Body of pancreas (tissue), 4 donors: Measurements from ENCODE around the gene PCSK5. TPM values are rescaled to one million over a fixed set of nuclear protein-coding genes. Genes with fewer than 3 reads are reported as not detected.
A peak's percentile ranks its signal among the peaks of the same experiment; 100 is the strongest.

Source experiments
- ATAC-seq: fragments of 150-250 bp; one replicate; pipeline ENCODE4 v1.9.1; 2016
- DNase-seq, 4 donors: peaks; one replicate each; pipeline ENCODE4 v3.0.0-alpha.2; 2019
- H3K27ac ChIP-seq, 4 donors: fragments of 200-600 bp; sonication (generic); 1 replicate in 3 of 4; 2 replicates in 1 of 4; pipeline versions ENCODE4 v1.5.1 to v1.6.1; 2016 to 2019; ENCODE audit warnings: mild to moderate bottlenecking in 1 of 4, mixed read lengths in 1 of 4, moderate library complexity in 1 of 4
- H3K27me3 ChIP-seq, 2 donors: fragments of 200-600 bp; sonication (generic); one replicate each; pipeline ENCODE4 v1.6.0; 2016; ENCODE audit warnings: mild to moderate bottlenecking in 1 of 2
- H3K36me3 ChIP-seq, 2 donors: fragments of 200-600 bp; sonication (generic); replicated peaks in 1 of 2; 2 replicates each; pipeline ENCODE4 v1.5.1; 2016; ENCODE audit warnings: low read depth in 2 of 2; ENCODE audit not compliant: insufficient read depth in 1 of 2
- H3K4me1 ChIP-seq: fragments of 200-600 bp; sonication (generic); one replicate; pipeline ENCODE4 v1.6.0; 2016
- H3K4me3 ChIP-seq, 2 donors: fragments of 200-600 bp; sonication (generic); 1 replicate in 1 of 2; 2 replicates in 1 of 2; pipeline ENCODE4 v1.5.1; 2016 to 2019
- H3K9me3 ChIP-seq, 3 donors: fragments of 200-600 bp; sonication (generic); 1 replicate in 2 of 3; 2 replicates in 1 of 3; pipeline ENCODE4 v1.5.1; 2016
- POLR2A ChIP-seq, 3 donors: fragments of 450-650 bp; IDR thresholded peaks; one replicate each; pipeline ENCODE4 v1.6.1; 2016; ENCODE audit warnings: antibody characterized with exemption in 3 of 3, mild to moderate bottlenecking in 2 of 3
- WGBS, 2 donors: methylation state at CpG; one replicate each; pipeline ENCODE4 v1.1.5; 2017; 5-methylcytosine and 5-hydroxymethylcytosine counted together
- intact Hi-C: fragments of 100-400 bp; cut with DNase I; formaldehyde crosslinking; loops from one replicate; pipeline ENCODE4 v1.15.1; 2023
- total RNA-seq, 2 donors: library from RNA; depleted of rRNA; stranded (reverse); fragments of >200 nt; gene quantifications; one replicate each; pipeline ENCODE4 v1.1.0, GENCODE V29; 2016
- TF ChIP-seq, protein P1 (sequence below), 7 experiments: fragments of 450-650 bp in 4 of 7; fragments of 200-600 bp in 3 of 7; sonication (generic) in 3 of 7; IDR thresholded peaks; one replicate each; pipeline ENCODE4 v1.5.1; 2016 to 2019; ENCODE audit warnings: antibody characterized with exemption in 7 of 7

The PCSK5 gene
- total RNA-seq, 2 donors from 2014 or later: 11.2 to 12.2 TPM

GRCh38 chr9:76246680-76247079 is 356.2 kb downstream of the PCSK5 start:
- DNase-seq: no peak
- H3K4me3 ChIP-seq: no peak overlapping the region
- H3K27ac ChIP-seq: no peak overlapping the region
- WGBS, 2 donors: 93 to 100% methylated on average over 8 to 9 of the region's 9 CpGs
- H3K27me3 ChIP-seq: no peaks in the 10 kb centered on the region
- TF ChIP-seq, protein P1, sequence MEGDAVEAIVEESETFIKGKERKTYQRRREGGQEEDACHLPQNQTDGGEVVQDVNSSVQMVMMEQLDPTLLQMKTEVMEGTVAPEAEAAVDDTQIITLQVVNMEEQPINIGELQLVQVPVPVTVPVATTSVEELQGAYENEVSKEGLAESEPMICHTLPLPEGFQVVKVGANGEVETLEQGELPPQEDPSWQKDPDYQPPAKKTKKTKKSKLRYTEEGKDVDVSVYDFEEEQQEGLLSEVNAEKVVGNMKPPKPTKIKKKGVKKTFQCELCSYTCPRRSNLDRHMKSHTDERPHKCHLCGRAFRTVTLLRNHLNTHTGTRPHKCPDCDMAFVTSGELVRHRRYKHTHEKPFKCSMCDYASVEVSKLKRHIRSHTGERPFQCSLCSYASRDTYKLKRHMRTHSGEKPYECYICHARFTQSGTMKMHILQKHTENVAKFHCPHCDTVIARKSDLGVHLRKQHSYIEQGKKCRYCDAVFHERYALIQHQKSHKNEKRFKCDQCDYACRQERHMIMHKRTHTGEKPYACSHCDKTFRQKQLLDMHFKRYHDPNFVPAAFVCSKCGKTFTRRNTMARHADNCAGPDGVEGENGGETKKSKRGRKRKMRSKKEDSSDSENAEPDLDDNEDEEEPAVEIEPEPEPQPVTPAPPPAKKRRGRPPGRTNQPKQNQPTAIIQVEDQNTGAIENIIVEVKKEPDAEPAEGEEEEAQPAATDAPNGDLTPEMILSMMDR (IDR thresholded peaks at IDR 0.05): no peak
- no peak for TF ChIP-seq POLR2A (IDR thresholded peaks at IDR 0.05)
- no peaks in the 10 kb centered on the region for H3K9me3 ChIP-seq
- no peak for ATAC-seq
- intact Hi-C loops: no loop called here
- H3K36me3 ChIP-seq: no peaks in the 10 kb centered on the region
- no peaks in the 10 kb centered on the region for H3K4me1 ChIP-seq

- WGBS, 2 donors: 94 to 100% methylated on average over 2 of the region's 2 CpGs
- no peak for DNase-seq
- H3K9me3 ChIP-seq: no peaks in the 10 kb centered on the region
- no peaks in the 10 kb centered on the region for H3K36me3 ChIP-seq
- intact Hi-C loops: no loop called here
- TF ChIP-seq POLR2A (IDR thresholded peaks at IDR 0.05): no peak
- TF ChIP-seq, protein P1 (IDR thresholded peaks at IDR 0.05): no peak
- no peak overlapping the region for H3K27ac ChIP-seq
- no peaks in the 10 kb centered on the region for H3K4me1 ChIP-seq
- no peaks in the 10 kb centered on the region for H3K27me3 ChIP-seq
- no peak for ATAC-seq
- no peak overlapping the region for H3K4me3 ChIP-seq
These were observed 357.0 kb downstream of the PCSK5 start for GRCh38 chr9:76247426-76247825.

DNA sequence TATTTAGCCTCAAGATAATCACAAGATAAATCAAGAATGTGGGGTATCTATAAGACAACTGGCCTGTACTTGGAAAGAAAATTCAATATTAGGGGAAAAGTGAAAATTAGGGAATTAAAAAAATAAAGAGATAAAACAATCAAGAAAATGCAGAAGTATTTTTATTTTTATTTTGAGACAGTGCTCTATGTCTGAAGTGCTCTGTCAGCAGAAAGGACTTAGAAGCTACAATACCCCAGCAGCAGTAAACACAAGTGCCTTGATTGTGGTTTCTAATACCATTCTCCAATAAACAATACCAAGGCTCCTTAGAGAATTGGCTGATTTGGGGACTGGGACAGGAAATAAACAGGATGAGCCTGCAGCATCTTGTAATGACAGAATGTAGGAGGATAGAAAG is 358.8 kb downstream of the PCSK5 start:
- TF ChIP-seq POLR2A (IDR thresholded peaks at IDR 0.05): no peak
- TF ChIP-seq, protein P1 (IDR thresholded peaks at IDR 0.05): no peak

DNA sequence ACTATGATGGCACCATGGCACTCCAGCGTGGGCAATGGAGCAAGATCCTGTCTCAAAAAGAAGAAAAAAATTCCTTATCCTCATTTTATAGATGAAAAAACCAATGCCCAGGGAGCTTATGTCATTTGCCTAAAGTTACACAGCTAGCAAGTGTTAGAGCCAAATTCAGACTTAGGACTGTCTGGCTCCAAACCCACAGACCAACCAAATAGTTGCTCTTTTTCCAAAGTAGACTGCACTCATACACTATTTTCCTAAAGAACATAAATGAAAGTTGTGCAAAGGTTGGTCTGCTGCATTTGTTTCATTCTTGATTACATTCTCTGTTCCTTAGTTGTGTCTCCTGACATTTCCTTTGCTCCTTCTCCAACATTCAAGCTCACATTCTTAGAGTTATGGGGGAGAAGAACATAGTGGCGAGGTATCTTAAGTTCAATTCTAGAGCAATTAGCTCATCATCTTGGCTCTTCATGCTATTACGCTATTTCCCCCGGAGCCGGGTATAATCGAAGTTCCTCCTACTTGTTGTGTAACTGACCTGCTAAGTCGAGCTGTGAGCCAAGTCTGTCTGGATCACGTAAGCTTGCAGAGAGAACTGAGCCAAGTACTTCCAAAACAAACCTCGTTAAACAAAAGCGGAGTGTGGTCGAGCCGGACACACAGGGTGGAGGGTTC is 365.4 kb downstream of the PCSK5 start:
- Histone ChIP-seq H3K4me1 (no peaks in the 10 kb centered on the region), H3K36me3 (no peaks in the 10 kb centered on the region), H3K27ac (no peak overlapping the region), H3K27me3 (no peaks in the 10 kb centered on the region), H3K9me3 (no peaks in the 10 kb centered on the region), H3K4me3 (no peak overlapping the region)
- peak in 3 of 4 donors; percentile 28 to 60 (median 32) for DNase-seq
- WGBS, 2 donors: 58 to 80% methylated on average over 12 of the region's 12 CpGs
- no peak for ATAC-seq
- intact Hi-C loops: no loop called here
- TF ChIP-seq POLR2A (IDR thresholded peaks at IDR 0.05): no peak
- TF ChIP-seq, protein P1 (IDR thresholded peaks at IDR 0.05): no peak

More for the DNA sequence above, 358.8 kb downstream of the PCSK5 start:
- Histone ChIP-seq H3K4me3 (no peak overlapping the region), H3K36me3 (no peaks in the 10 kb centered on the region), H3K27ac (no peak overlapping the region), H3K27me3 (no peaks in the 10 kb centered on the region), H3K9me3 (no peaks in the 10 kb centered on the region), H3K4me1 (no peaks in the 10 kb centered on the region)
- DNase-seq (no peak), ATAC-seq (no peak)
- intact Hi-C loops: no loop called here

- H3K4me1 ChIP-seq: no peaks in the 10 kb centered on the region
- no peak overlapping the region for H3K27ac ChIP-seq
- no peaks in the 10 kb centered on the region for H3K27me3 ChIP-seq
- TF ChIP-seq, protein P1 (IDR thresholded peaks at IDR 0.05): no peak
- no peak for TF ChIP-seq POLR2A (IDR thresholded peaks at IDR 0.05)
- intact Hi-C loops: no loop called here
- DNase-seq (no peak), ATAC-seq (no peak)
- no peaks in the 10 kb centered on the region for H3K36me3 ChIP-seq
- WGBS, 2 donors: 80% methylated on average over 5 to 7 of the region's 7 CpGs
- H3K4me3 ChIP-seq: no peak overlapping the region
- no peaks in the 10 kb centered on the region for H3K9me3 ChIP-seq
These were observed 366.8 kb downstream of the PCSK5 start for GRCh38 chr9:76257311-76257710.
